Jurkat, Clone E6-1 (cell line): ENCODE data around the gene ACTR10.
A peak's percentile ranks its signal among the peaks of the same experiment; 100 is the strongest.
"Not testable (repeated sequence)": the region's sequence is repeated elsewhere in the genome, so short reads cannot be mapped to it uniquely, and the experiment has no call there.

Experiments used
- DNase-seq: peaks from one replicate; pipeline ENCODE4 v3.0.0-alpha.2; 2011; ENCODE audit warnings: low read depth, low spot score
- H3K4me3 ChIP-seq: 2 replicates; pipeline ENCODE4 v1.5.1; 2011; ENCODE audit warnings: mild to moderate bottlenecking, low read length, control low read depth, moderate library complexity

Gene ACTR10

GRCh38 chr14:58213176-58213575 is 13.2 kb downstream of the ACTR10 start:
- DNase-seq, result no peak
- H3K4me3 ChIP-seq, result no peak overlapping the region

GRCh38 chr14:58215191-58215914 is 15.4 kb downstream of the ACTR10 start:
- DNase-seq, result no peak
- H3K4me3 ChIP-seq, result no peak overlapping the region

- no peak for DNase-seq
- no peak overlapping the region for H3K4me3 ChIP-seq
Measured at GRCh38 chr14:58216544-58216943, 16.6 kb downstream of the ACTR10 start.

- DNase-seq, result no peak
- H3K4me3 ChIP-seq, result no peak overlapping the region
Measured at GRCh38 chr14:58227096-58227819, 27.3 kb downstream of the ACTR10 start.

GRCh38 chr14:58238252-58239243 is 38.6 kb downstream of the ACTR10 start:
- DNase-seq, result no peak
- no peak overlapping the region for H3K4me3 ChIP-seq

GRCh38 chr14:58239244-58240195 is 39.6 kb downstream of the ACTR10 start:
- peak overlapping the region; percentile 69 for H3K4me3 ChIP-seq
- peak; percentile 69 for DNase-seq

DNA sequence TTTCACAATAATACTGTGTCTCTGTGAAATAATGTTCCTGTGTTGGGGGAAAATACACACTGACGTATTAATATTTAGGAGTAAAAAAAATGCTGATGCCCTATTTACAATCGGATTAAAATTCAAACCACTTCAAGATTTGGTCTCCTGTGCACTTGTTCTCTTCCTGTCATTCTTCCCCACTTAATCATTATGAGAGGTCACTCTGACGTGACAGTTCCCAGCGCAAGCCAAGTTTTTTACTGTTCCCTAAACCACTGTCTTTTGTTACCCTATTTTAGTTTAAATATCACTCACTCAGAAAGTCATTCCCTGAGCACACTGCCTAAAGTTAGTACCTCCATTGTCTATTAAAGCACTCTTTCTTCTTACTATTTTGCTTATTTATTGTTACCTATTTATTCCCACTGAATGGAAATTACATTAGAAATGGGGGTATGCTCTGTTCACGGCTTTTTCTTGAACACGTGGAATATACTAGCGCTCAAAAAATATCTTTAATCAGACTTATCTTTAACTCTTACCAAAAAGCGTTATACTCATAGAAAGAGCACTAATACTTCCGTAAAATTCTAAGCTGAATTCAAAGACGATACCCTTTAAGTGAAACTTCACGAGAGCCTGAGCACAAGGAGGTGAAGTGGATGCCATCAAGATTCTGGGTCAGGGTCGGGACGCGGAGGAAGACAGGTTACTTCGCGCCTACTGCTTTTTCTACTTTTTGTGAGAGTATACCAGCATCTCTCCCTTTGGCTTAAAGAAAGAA is 44.0 kb downstream of the ACTR10 start:
- H3K4me3 ChIP-seq, result peak overlapping the region; percentile 97
- DNase-seq, result no peak

DNA sequence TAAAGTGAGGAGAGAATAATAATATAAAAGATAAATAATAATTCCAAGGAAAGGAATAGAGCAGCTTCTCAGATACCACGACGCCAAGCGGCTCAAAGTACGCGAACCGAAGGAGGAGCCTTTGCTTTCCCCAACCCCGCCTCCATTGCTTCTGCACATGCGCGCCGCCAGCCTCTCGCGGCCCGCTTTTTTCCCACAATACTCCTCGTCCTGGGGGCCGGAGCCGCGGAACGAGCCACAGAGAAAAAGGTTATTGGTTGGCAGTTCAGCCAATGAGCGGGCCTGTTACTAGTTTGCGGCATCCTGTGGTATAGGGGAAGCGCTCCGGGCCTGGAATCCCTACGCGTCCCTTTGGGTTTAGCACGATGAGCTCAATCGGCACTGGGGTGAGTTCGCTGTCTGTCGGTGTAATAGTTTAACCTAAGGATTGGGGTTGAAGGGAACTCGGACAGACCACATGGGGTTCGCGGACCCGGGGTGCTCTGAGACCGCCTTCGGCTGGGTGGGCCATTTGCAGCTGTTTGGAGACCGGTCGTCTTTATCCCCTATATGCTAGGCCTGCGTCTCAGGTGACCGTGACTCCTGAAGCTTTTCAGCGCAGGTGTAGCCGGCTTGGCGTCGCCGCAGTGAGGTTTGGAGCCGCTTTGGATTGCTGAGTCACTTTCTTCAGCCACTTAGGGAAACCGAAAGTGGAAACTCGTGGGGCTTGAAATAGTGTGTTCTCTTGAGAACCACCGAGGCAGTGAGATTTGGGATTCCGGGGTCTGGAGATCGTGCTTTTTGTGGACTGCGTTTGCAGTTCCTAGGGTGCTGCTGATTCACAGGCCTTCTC is 44.8 kb downstream of the ACTR10 start, which contains the start of gene PSMA3:
Gene PSMA3, plus strand, starts transcription at position 288 of the 832 bp plus-strand sequence. Its CDS starts 78 bp downstream, at position 366.
- DNase-seq, result peak; percentile 97
- peak within 1 kb of the TSS; percentile 97 for H3K4me3 ChIP-seq

DNA sequence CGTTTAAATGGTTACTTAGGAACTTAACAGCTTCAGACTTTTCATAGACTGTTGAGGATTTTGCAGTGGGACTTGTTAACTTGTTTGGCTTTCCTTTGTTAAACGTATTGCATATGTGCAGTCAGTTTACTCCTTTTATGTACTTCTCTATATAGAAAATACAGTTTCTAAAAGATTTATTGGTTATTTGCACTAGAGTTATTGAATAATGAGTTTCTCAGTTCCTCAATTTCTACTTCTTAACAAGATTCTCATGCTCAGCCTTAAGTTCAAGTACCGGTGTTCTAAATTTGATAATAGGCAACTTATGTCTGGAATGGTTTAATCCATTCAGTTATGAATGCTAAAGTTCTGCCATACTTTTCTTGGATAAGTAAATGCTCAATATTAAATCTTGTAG is 45.6 kb downstream of the ACTR10 start:
- DNase-seq, result no peak
- peak overlapping the region; percentile 97 for H3K4me3 ChIP-seq

- H3K4me3 ChIP-seq, result no peak overlapping the region
- DNase-seq, result no peak
Measured at GRCh38 chr14:58249611-58250010, 49.7 kb downstream of the ACTR10 start.

GRCh38 chr14:58258156-58258555 is 58.2 kb downstream of the ACTR10 start:
- H3K4me3 ChIP-seq, result no peak overlapping the region
- DNase-seq, result no peak

DNA sequence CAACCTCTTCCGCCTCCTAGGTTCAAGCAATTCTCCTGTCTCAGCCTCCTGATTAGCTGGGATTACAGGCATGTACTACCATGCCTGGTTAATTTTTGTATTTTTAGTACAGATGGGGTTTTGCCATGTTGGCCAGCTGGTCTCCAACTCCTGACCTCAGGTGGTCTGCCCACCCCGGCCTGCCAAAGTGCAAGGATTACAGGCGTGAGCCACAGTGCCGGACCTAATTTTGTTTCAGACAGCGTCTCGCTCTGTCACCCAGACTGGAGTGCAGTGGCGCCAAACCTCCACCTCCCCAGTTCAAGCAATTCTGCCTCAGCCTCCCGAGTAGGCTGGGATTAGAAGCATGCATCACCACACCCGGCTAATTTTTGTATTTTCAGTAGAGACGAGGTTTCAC is 62.1 kb downstream of the ACTR10 start:
- DNase-seq, H3K4me3 ChIP-seq: not testable (repeated sequence)

GRCh38 chr14:58265401-58265800 is 65.5 kb downstream of the ACTR10 start:
- DNase-seq, result no peak

DNA sequence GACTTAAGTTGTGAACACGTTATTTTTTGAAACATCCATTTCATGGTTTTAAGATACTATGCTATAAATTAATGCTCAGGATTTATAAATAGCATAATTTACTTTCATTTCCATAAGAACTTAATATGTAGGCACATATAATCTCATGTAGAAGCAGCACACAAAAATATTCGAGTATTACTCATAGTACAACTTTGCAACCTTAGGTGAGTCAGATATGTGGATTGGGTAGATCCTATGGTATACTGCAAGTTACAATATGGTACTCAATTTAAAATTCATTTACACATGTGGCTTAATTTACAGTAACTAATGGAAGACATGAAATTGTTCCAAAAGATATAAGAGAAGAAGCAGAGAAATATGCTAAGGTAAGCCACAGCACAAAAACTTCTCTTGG is 70.7 kb downstream of the ACTR10 start:
- DNase-seq, result no peak
- no peak overlapping the region for H3K4me3 ChIP-seq

More at GRCh38 chr14:58265401-58265800, 65.5 kb downstream of the ACTR10 start:
- H3K4me3 ChIP-seq, result no peak overlapping the region

DNA sequence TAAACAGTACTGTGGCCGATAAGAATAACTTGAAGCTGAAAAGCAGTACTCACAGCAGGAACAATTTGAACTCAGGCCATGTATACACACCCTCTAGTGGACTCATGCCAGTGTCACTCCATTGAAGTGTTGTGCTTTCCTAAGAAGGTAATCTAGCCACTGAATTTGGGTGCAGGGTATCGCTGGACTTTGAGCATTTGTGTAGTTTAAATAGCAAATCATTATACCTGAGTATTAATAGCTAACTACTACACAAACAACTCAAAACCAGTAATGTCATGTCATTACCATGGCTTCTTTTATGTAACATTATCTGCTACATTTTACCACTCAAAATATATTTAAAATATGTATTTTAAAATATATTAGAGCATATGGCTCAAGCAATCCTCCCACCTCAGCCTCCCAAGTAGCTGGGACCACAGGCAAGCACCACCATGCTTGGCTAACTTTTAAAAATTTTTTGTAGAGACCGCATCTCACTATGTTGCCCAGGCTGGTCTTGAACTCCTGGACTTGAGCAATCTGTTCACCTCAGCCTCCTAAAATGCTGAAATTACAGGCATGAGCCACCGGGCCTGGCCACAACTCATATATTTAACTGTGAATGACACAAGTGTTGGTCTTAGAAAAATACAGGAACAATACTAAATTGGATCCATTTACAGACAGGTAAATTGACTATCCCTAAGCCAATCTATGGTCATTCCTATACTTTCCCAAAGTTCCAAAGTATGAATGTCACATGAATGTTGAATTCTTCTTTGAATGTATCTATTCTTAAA is 72.8 kb downstream of the ACTR10 start:
- H3K4me3 ChIP-seq, result no peak overlapping the region
- peak; percentile 24 for DNase-seq

- DNase-seq, result peak; percentile 31
- peak overlapping the region; percentile 18 for H3K4me3 ChIP-seq
Measured at GRCh38 chr14:58274881-58275280, 74.9 kb downstream of the ACTR10 start.
